GM12878 (cell line): ENCODE measurements around the gene OR2D3. TPM values are rescaled to one million over a fixed set of nuclear protein-coding genes. Genes with fewer than 3 reads are reported as not detected.
"Not testable (repeated sequence)": the region's sequence is repeated elsewhere in the genome, so short reads cannot be mapped to it uniquely, and the experiment has no call there.

Experiments used
- ATAC-seq: fragments of 200-7000 bp; cut with Tn5 transposase; 3 replicates; pipeline ENCODE4 v1.9.1; 2020; ENCODE audit warnings: mild to moderate bottlenecking, moderate library complexity
- BruUV-seq: library from RNA; stranded (reverse); fragments of 400-500 nt; replicated peaks from 2 replicates; lab custom pipeline; 2021; lab: Mats Ljungman, UMichigan
- CTCF ChIA-PET: fragments of 300-600 bp; sonication (Branson Sonifier 250); formaldehyde crosslinking; extraction: SDS; loops from one replicate; lab custom pipeline; 2021; ENCODE audit warnings: inconsistent platforms; lab: Yijun Ruan, JAX
- POLR2A ChIA-PET: fragments of 350-600 bp; formaldehyde crosslinking; extraction: SDS; loops from one replicate; lab custom pipeline; 2021; ENCODE audit warnings: inconsistent platforms; lab: Charles Lee
- RAD21 ChIA-PET: fragments of 300-600 bp; sonication (Branson Sonifier 250); formaldehyde crosslinking; loops from one replicate; lab custom pipeline; 2023; ENCODE audit warnings: antibody characterized with exemption; ENCODE audit not compliant: unreplicated experiment; lab: Charles Lee
- SMC1A ChIA-PET: fragments of 300-600 bp; sonication (Branson Sonifier 250); formaldehyde crosslinking; loops from one replicate; lab custom pipeline; 2023; ENCODE audit not compliant: unreplicated experiment, uncharacterized antibody; lab: Charles Lee
- DNase-seq: peaks from one replicate; pipeline ENCODE4 v3.0.0-alpha.2; 2011; ENCODE audit warnings: low read depth, low spot score
- FAIRE-seq: peaks from 3 replicates; lab custom pipeline; 2011; peaks lifted over from hg19 to GRCh38; lab: Jason Lieb, UNC
- H2AFZ ChIP-seq: 2 replicates; pipeline ENCODE4 v1.6.0; 2011; ENCODE audit warnings: low read depth, low read length, control low read depth; ENCODE audit not compliant: control insufficient read depth
- H3K27ac ChIP-seq: 2 replicates; pipeline ENCODE4 v1.5.1; 2011; ENCODE audit warnings: control low read depth; ENCODE audit not compliant: control insufficient read depth, insufficient read depth
- H3K27me3 ChIP-seq, 2 experiments: replicated peaks in 1 of 2; 2 replicates each; pipeline versions ENCODE4 v1.6.0 to v1.6.1; 2011; ENCODE audit warnings: low read length in 1 of 2; ENCODE audit not compliant: control insufficient read depth in 2 of 2, insufficient read depth in 2 of 2
- H3K36me3 ChIP-seq, 2 experiments: 2 replicates each; pipeline ENCODE4 v1.5.1; 2011; ENCODE audit warnings: low read length in 1 of 2; ENCODE audit not compliant: control insufficient read depth in 2 of 2, insufficient read depth in 2 of 2
- H3K4me1 ChIP-seq: 2 replicates; pipeline ENCODE4 v1.6.1; 2011; ENCODE audit warnings: mild to moderate bottlenecking, low read length, moderate library complexity, mixed read lengths; ENCODE audit not compliant: control insufficient read depth, insufficient read depth
- H3K4me2 ChIP-seq: 2 replicates; pipeline ENCODE4 v1.6.0; 2011; ENCODE audit warnings: control low read depth; ENCODE audit not compliant: control insufficient read depth, insufficient read depth
- H3K4me3 ChIP-seq: fragments of 200-600 bp; sonication (generic); 2 replicates; pipeline ENCODE4 v1.5.1; 2016
- H3K79me2 ChIP-seq: 2 replicates; pipeline ENCODE4 v1.6.0; 2011; ENCODE audit warnings: low read length; ENCODE audit not compliant: control insufficient read depth, insufficient read depth
- H3K9ac ChIP-seq: 2 replicates; pipeline ENCODE4 v1.8.0; 2011; ENCODE audit warnings: low read length, control low read depth, mixed read lengths; ENCODE audit not compliant: control insufficient read depth, insufficient read depth
- H3K9me3 ChIP-seq: replicated peaks from 3 replicates; pipeline ENCODE4 v1.5.1; 2011; ENCODE audit warnings: mild to moderate bottlenecking, low read length; ENCODE audit not compliant: control insufficient read depth, insufficient read depth
- H4K20me1 ChIP-seq: 2 replicates; pipeline ENCODE4 v1.6.0; 2011; ENCODE audit not compliant: control insufficient read depth, insufficient read depth
- CREB1 ChIP-seq: IDR thresholded peaks from 2 replicates; pipeline ENCODE4 v1.6.1; 2012; ENCODE audit warnings: low read depth, mild to moderate bottlenecking, inconsistent platforms
- EED ChIP-seq: sonication (generic); IDR thresholded peaks from 2 replicates; pipeline ENCODE4 v1.6.1; 2016; ENCODE audit warnings: antibody characterized with exemption, low read depth
- FOXM1 ChIP-seq: IDR thresholded peaks from 2 replicates; pipeline ENCODE4 v1.6.1; 2012; ENCODE audit warnings: low read depth, mild to moderate bottlenecking, inconsistent platforms, low read length, moderate library complexity
- NR2C1 ChIP-seq: fragments of 450-650 bp; IDR thresholded peaks from 2 replicates; pipeline ENCODE4 v1.6.1; 2017; ENCODE audit warnings: antibody characterized with exemption, mild to moderate bottlenecking, moderate library complexity
- POLR2A ChIP-seq: IDR thresholded peaks from 2 replicates; pipeline ENCODE4 v1.6.1; 2011; ENCODE audit warnings: low read depth, mild to moderate bottlenecking, low read length
- SMC3 ChIP-seq: IDR thresholded peaks from 2 replicates; pipeline ENCODE4 v1.6.1; 2011; ENCODE audit warnings: low read length, improper control_type of control experiment, borderline replicate concordance
- ZNF592 ChIP-seq: fragments of 450-650 bp; IDR thresholded peaks from 2 replicates; pipeline ENCODE4 v1.6.1; 2017; ENCODE audit warnings: mild to moderate bottlenecking, moderate library complexity
- ZNF622 ChIP-seq: fragments of 450-650 bp; IDR thresholded peaks from 2 replicates; pipeline ENCODE4 v1.6.1; 2017; ENCODE audit warnings: mild to moderate bottlenecking, inconsistent platforms
- ZZZ3 ChIP-seq: IDR thresholded peaks from 2 replicates; pipeline ENCODE4 v1.6.1; 2011; ENCODE audit warnings: low read depth; ENCODE audit not compliant: control insufficient read depth, insufficient read length
- WGBS: methylation state at CpG from one replicate; pipeline ENCODE4 v1.1.6; 2016; ENCODE audit warnings: low lambda C conversion rate; ENCODE audit not compliant: insufficient replicate concordance, insufficient coverage; ENCODE audit errors: missing lambda C conversion rate; 5-methylcytosine and 5-hydroxymethylcytosine counted together
- in situ Hi-C: fragments of 300-500 bp; cut with MboI; formaldehyde crosslinking; loops from 9 replicates; pipeline ENCODE4 v1.14.3; 2018; ENCODE audit warnings: mixed read lengths
- intact Hi-C: fragments of 100-400 bp; cut with micrococcal nuclease; formaldehyde crosslinking; loops from one replicate; pipeline ENCODE4 v1.14.2; 2022; ENCODE audit not compliant: unreplicated experiment
- polyA plus RNA-seq, 11 experiments: library from polyadenylated mRNA; depleted of rRNA in 4 of 11; unstranded in 6 of 11; stranded (reverse) in 5 of 11; fragments of >200 nt; fragmentation: Nextera tagmentation in 4 of 11; fragmentation: Illumina TruSeq in 1 of 11; extraction: Ambion mirVana in 4 of 11; extraction: Trizol in 1 of 11; gene quantifications; 1 replicate in 1 of 11; 2 replicates in 10 of 11; pipeline versions ENCODE4 v1.2.1 to v1.2.3, GENCODE V29; 2011 to 2016; ENCODE audit warnings: inconsistent platforms in 2 of 11, missing spikeins in 2 of 11, low read depth in 1 of 11
- total RNA-seq, 4 experiments: library from RNA; depleted of rRNA in 3 of 4; stranded (reverse); fragments of >200 nt in 3 of 4; fragmentation: Illumina TruSeq in 1 of 4; extraction: Trizol in 1 of 4; gene quantifications; 2 replicates each; pipeline versions ENCODE4 v1.2.1 to v1.2.3, GENCODE V29; 2013 to 2021

OR2D3 gene
- total and polyA plus RNA-seq, 10 of the 15 experiments (the other 5 are each of a cell fraction or from before 2014, with no cell fraction given) = 0.20 TPM; not detected in 9

GRCh38 chr11:6882751-6883150, 38.1 kb upstream of the OR2D3 start:
- H3K4me1 ChIP-seq = no peaks in the 10 kb centered on the region
- H4K20me1 ChIP-seq = no peaks in the 10 kb centered on the region
- H3K4me2 ChIP-seq = no peak overlapping the region
- H3K27me3 ChIP-seq = no peaks in the 10 kb centered on the region
- H3K9me3 ChIP-seq = no peaks in the 10 kb centered on the region
- ATAC-seq = no peak
- BruUV-seq = no TSS peak
- ChIA-PET CTCF (no interaction called here), RAD21 (no interaction called here)
- no peaks in the 10 kb centered on the region for H3K79me2 ChIP-seq
- no peak overlapping the region for H3K4me3 ChIP-seq
- H3K27ac ChIP-seq = no peak overlapping the region
- no peaks in the 10 kb centered on the region for H3K36me3 ChIP-seq
- TF ChIP-seq ZZZ3 (no peak), ZNF592 (no peak), EED (no peak), CREB1 (no peak), NR2C1 (no peak), ZNF622 (no peak), POLR2A (no peak), FOXM1 (no peak), SMC3 (no peak)
- TF ChIP-seq, all 136 proteins: peak for 0
- ChIA-PET POLR2A (no interaction called here), SMC1A (interaction anchor here (1.3 kb wide), 1 partner anchor 21 kb away, joined by 3 read pairs; no protein-coding TSS in a partner anchor)
- no peak for FAIRE-seq
- intact Hi-C loops = no loop called here
- DNase-seq = no peak
- H2AFZ ChIP-seq = no peak overlapping the region
- H3K9ac ChIP-seq = no peak overlapping the region
- in situ Hi-C loops = no loop called here

GRCh38 chr11:6887711-6888110, 33.1 kb upstream of the OR2D3 start:
- H2AFZ ChIP-seq, H3K4me2 ChIP-seq, H3K4me3 ChIP-seq, in situ Hi-C loops, ATAC-seq, SMC1A ChIA-PET, H3K4me1 ChIP-seq, BruUV-seq, H3K9ac ChIP-seq, H4K20me1 ChIP-seq, H3K9me3 ChIP-seq, CTCF ChIA-PET, H3K27me3 ChIP-seq, H3K36me3 ChIP-seq, DNase-seq, FAIRE-seq, RAD21 ChIA-PET, H3K27ac ChIP-seq, H3K79me2 ChIP-seq, POLR2A ChIA-PET, intact Hi-C loops: not testable (repeated sequence)
- WGBS = 65% methylated on average over 5 of the region's 5 CpGs
